ENCODE data around the gene INHBE.

INHBE gene

DNA sequence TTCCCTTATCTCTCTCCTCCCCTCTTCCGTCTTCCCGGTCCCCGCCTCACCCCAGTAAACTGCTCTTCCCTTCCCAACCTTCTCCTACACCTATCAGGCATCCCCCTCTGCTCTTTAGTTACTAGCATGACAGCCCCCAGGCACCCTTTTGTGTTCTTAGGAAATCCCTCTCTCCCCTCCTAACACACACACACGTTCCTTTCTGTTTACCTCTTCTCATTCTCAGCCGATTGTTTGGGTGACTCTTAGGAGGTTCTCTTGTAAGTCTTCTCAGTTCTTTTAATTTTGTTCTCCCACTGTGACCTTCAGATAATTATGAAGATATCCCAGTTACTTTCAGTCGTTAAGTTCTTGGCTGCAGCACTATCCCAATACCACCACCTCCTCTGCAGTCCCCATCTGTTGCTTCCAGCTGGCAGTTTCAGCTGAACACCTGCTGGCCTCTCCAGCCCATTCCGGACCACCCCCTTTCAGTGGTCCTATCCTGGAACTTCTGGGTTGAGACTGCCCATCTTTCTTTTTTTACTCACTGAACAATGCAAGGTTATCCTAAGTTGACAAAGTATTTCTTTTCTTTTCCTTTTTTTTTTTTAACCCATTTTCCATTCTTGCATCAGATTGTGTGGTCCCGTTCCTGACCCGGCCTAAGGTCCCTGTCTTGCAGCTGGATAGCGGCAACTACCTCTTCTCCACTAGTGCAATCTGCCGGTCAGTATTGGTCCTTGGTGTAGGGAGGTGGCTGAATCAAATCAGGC, 33.5 kb downstream of the INHBE start:
- H3K4me3 ChIP-seq (ENCODE audit: low read depth in 1 of 2, low read length in 2 of 2) = peak overlapping the region; percentile 83 to 84
- peaks cover 46% of the 10 kb centered on the region for H3K79me2 ChIP-seq (ENCODE audit: insufficient read depth, low read length)
- H3K4me1 ChIP-seq (ENCODE audit: insufficient read depth, low read length) = peaks cover 28% of the 10 kb centered on the region
- 0 out of 3 replicates have a peak, but pooled peaks have one; percentile 1 for ATAC-seq (ENCODE audit: insufficient read depth, low read depth)
- no peaks in the 10 kb centered on the region for H3K9me3 ChIP-seq (ENCODE audit: insufficient read depth, low read length, severe bottlenecking)
- peak overlapping the region; percentile 80 for H3K9ac ChIP-seq (ENCODE audit: low read depth, low read length)
- H3K4me2 ChIP-seq (ENCODE audit: insufficient read depth, low read length) = peak overlapping the region; percentile 92
- no peak for TF ChIP-seq EZH2 (IDR thresholded peaks at IDR 0.05; ENCODE audit: borderline replicate concordance, low read depth, low read length, severe bottlenecking)
- TF ChIP-seq, protein P1, sequence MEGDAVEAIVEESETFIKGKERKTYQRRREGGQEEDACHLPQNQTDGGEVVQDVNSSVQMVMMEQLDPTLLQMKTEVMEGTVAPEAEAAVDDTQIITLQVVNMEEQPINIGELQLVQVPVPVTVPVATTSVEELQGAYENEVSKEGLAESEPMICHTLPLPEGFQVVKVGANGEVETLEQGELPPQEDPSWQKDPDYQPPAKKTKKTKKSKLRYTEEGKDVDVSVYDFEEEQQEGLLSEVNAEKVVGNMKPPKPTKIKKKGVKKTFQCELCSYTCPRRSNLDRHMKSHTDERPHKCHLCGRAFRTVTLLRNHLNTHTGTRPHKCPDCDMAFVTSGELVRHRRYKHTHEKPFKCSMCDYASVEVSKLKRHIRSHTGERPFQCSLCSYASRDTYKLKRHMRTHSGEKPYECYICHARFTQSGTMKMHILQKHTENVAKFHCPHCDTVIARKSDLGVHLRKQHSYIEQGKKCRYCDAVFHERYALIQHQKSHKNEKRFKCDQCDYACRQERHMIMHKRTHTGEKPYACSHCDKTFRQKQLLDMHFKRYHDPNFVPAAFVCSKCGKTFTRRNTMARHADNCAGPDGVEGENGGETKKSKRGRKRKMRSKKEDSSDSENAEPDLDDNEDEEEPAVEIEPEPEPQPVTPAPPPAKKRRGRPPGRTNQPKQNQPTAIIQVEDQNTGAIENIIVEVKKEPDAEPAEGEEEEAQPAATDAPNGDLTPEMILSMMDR (IDR thresholded peaks at IDR 0.05; ENCODE audit: borderline replicate concordance, extremely low read depth, low read length, poor library complexity, severe bottlenecking) = no peak
- peaks cover 44% of the 10 kb centered on the region for H3K36me3 ChIP-seq (ENCODE audit: insufficient read depth, low read length)
- H4K20me1 ChIP-seq (ENCODE audit: insufficient read depth, low read length) = peaks cover 31% of the 10 kb centered on the region
- no peaks in the 10 kb centered on the region for H3K27me3 ChIP-seq (ENCODE audit: insufficient read depth, low read length, poor library complexity)
- H2AFZ ChIP-seq (ENCODE audit: low read depth, low read length) = peak overlapping the region; percentile 67
- DNase-seq = peak; percentile 28
- peak overlapping the region; percentile 83 for H3K27ac ChIP-seq (ENCODE audit: low read length)

DNA sequence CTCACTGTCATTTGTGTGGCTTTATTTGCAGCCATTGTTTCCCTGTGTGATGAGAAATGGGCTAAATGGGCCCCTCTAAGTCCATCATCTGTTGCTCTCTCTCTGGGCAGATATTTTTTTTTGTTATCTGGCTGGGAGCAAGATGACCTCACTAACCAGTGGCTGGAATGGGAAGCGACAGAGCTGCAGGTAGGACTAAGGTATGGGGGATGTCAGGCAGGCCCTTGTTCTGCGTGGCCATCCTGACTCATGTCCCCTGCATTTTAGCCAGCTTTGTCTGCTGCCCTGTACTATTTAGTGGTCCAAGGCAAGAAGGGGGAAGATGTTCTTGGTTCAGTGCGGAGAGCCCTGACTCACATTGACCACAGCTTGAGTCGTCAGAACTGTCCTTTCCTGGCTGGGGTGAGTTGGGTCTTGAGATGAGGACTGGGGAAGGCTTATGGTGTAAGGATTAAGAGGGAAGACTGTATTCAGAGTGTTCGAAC, 34.1 kb downstream of the INHBE start:
- peak overlapping the region; percentile 92 for H3K4me2 ChIP-seq (ENCODE audit: insufficient read depth, low read length)

DNA sequence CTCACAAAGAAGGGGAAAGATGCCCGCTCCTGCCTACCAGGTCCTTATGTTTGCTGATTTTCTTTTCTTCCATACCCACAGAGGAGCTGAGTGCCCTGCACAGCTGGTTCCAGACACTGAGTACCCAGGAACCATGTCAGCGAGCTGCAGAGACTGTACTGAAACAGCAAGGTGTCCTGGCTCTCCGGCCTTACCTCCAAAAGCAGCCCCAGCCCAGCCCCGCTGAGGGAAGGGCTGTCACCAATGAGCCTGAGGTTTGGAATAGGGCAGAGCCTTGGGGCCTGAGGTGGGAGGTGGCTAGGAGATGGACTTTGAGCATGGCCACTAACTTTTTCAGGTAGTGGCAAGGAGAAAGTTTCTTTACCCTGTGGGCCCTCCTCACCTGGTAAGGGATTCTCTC, 35.0 kb downstream of the INHBE start:
- no peaks in the 10 kb centered on the region for H3K27me3 ChIP-seq (ENCODE audit: insufficient read depth, low read length, poor library complexity)
- no peak for DNase-seq
- no peak overlapping the region for H3K4me3 ChIP-seq (ENCODE audit: low read depth in 1 of 2, low read length in 2 of 2)
- no peak overlapping the region for H3K9ac ChIP-seq (ENCODE audit: low read depth, low read length)
- peaks cover 47% of the 10 kb centered on the region for H3K36me3 ChIP-seq (ENCODE audit: insufficient read depth, low read length)
- H3K9me3 ChIP-seq (ENCODE audit: insufficient read depth, low read length, severe bottlenecking) = no peaks in the 10 kb centered on the region
- TF ChIP-seq, protein P1 (IDR thresholded peaks at IDR 0.05; ENCODE audit: borderline replicate concordance, extremely low read depth, low read length, poor library complexity, severe bottlenecking) = no peak
- no peak for TF ChIP-seq EZH2 (IDR thresholded peaks at IDR 0.05; ENCODE audit: borderline replicate concordance, low read depth, low read length, severe bottlenecking)
- peaks cover 46% of the 10 kb centered on the region for H3K79me2 ChIP-seq (ENCODE audit: insufficient read depth, low read length)
- no peak overlapping the region for H2AFZ ChIP-seq (ENCODE audit: low read depth, low read length)
- peaks cover 28% of the 10 kb centered on the region for H3K4me1 ChIP-seq (ENCODE audit: insufficient read depth, low read length)
- no peak for ATAC-seq (ENCODE audit: insufficient read depth, low read depth)
- H3K27ac ChIP-seq (ENCODE audit: low read length) = no peak overlapping the region
- H3K4me2 ChIP-seq (ENCODE audit: insufficient read depth, low read length) = peak overlapping the region; percentile 92; the same call in 1 of the 2 replicates
- peaks cover 31% of the 10 kb centered on the region for H4K20me1 ChIP-seq (ENCODE audit: insufficient read depth, low read length)

More for the DNA sequence above, 34.1 kb downstream of the INHBE start:
- no peak for ATAC-seq (ENCODE audit: insufficient read depth, low read depth)
- H3K9me3 ChIP-seq (ENCODE audit: insufficient read depth, low read length, severe bottlenecking) = no peaks in the 10 kb centered on the region
- peaks cover 47% of the 10 kb centered on the region for H3K36me3 ChIP-seq (ENCODE audit: insufficient read depth, low read length)
- no peak overlapping the region for H2AFZ ChIP-seq (ENCODE audit: low read depth, low read length)
- peak overlapping the region; percentile 83 to 84; a peak in 3 of 4 replicates for H3K4me3 ChIP-seq (ENCODE audit: low read depth in 1 of 2, low read length in 2 of 2)
- no peaks in the 10 kb centered on the region for H3K27me3 ChIP-seq (ENCODE audit: insufficient read depth, low read length, poor library complexity)
- DNase-seq = no peak
- peaks cover 31% of the 10 kb centered on the region for H4K20me1 ChIP-seq (ENCODE audit: insufficient read depth, low read length)
- peaks cover 46% of the 10 kb centered on the region for H3K79me2 ChIP-seq (ENCODE audit: insufficient read depth, low read length)
- H3K4me1 ChIP-seq (ENCODE audit: insufficient read depth, low read length) = peaks cover 28% of the 10 kb centered on the region
- H3K9ac ChIP-seq (ENCODE audit: low read depth, low read length) = peak overlapping the region; percentile 80
- peak overlapping the region; percentile 83 for H3K27ac ChIP-seq (ENCODE audit: low read length)
- TF ChIP-seq EZH2 (IDR thresholded peaks at IDR 0.05; ENCODE audit: borderline replicate concordance, low read depth, low read length, severe bottlenecking) = no peak
- TF ChIP-seq, protein P1 (IDR thresholded peaks at IDR 0.05; ENCODE audit: borderline replicate concordance, extremely low read depth, low read length, poor library complexity, severe bottlenecking) = no peak
